ENCODE measurements around the gene IRS2. TPM values are rescaled to one million over a fixed set of nuclear protein-coding genes. Genes with fewer than 3 reads are reported as not detected.

IRS2 gene
- total and polyA plus RNA-seq, 2 of the 8 experiments (the other 6 are each of a cell fraction or from before 2014, with no cell fraction given) = 2.6 to 17.0 TPM

- Histone ChIP-seq H2AK5ac (ENCODE audit: low read depth, low read length) (no peak overlapping the region), H2AFZ (ENCODE audit: low read length) (no peak overlapping the region), H3K36me3 (ENCODE audit: control insufficient read depth in 2 of 4, insufficient read depth in 4 of 4, low read length in 3 of 4) (no peaks in the 10 kb centered on the region), H3K4ac (replicated peaks; ENCODE audit: insufficient read length, low read depth, low read length) (no peak overlapping the region), H2BK5ac (ENCODE audit: low read depth, low read length) (no peak overlapping the region), H4K5ac (ENCODE audit: insufficient read length, low read depth, low read length) (no peak overlapping the region), H3K18ac (ENCODE audit: extremely low read depth, low read length) (no peak overlapping the region), H4K20me1 (replicated peaks in 1 of 2; ENCODE audit: control insufficient read depth in 1 of 2, insufficient read depth in 2 of 2, low read length in 2 of 2) (no peaks in the 10 kb centered on the region), H3K23me2 (ENCODE audit: low read depth, low read length) (no peaks in the 10 kb centered on the region), H2BK12ac (ENCODE audit: low read depth, low read length) (no peak overlapping the region), H2BK120ac (replicated peaks; ENCODE audit: low read depth, low read length) (no peak overlapping the region), H3K27ac (ENCODE audit: low read depth, low read length) (no peak overlapping the region), H3K56ac (replicated peaks; ENCODE audit: insufficient read length, low read depth, low read length) (no peak overlapping the region), H3K27me3 (replicated peaks in 1 of 4; ENCODE audit: control insufficient read depth in 3 of 4, extremely low read depth in 1 of 4, insufficient read depth in 3 of 4, low read length in 3 of 4) (no peaks in the 10 kb centered on the region), H4K8ac (ENCODE audit: extremely low read depth, insufficient read depth, low read length) (no peak overlapping the region), H3K79me1 (ENCODE audit: low read depth, low read length) (no peaks in the 10 kb centered on the region), H3K79me2 (ENCODE audit: control insufficient read depth in 1 of 2, insufficient read depth in 2 of 2, low read length in 2 of 2) (no peaks in the 10 kb centered on the region), H2BK20ac (ENCODE audit: low read length) (no peak overlapping the region), H4K91ac (replicated peaks; ENCODE audit: insufficient read length, low read length) (no peak overlapping the region), H3K4me2 (ENCODE audit: insufficient read depth in 1 of 2, low read depth in 2 of 2, low read length in 2 of 2) (no peak overlapping the region), H3K14ac (ENCODE audit: insufficient read length) (no peak overlapping the region), H3K9ac (replicated peaks in 1 of 4; ENCODE audit: extremely low read depth in 1 of 4, low read depth in 3 of 4, low read length in 3 of 4) (no peak overlapping the region), H3K9me3 (ENCODE audit: insufficient read depth in 2 of 2, low read depth in 1 of 2, low read length in 1 of 2) (no peaks in the 10 kb centered on the region), H3K4me1 (replicated peaks in 1 of 4; ENCODE audit: control insufficient read depth in 3 of 4, insufficient read depth in 4 of 4, low read length in 3 of 4) (no peaks in the 10 kb centered on the region; a peak in 1 of 7 replicates), H3K23ac (ENCODE audit: insufficient read length) (no peak overlapping the region), H2BK15ac (ENCODE audit: low read length) (no peak overlapping the region), H3K4me3 (ENCODE audit: extremely low read depth in 1 of 4, insufficient read depth in 2 of 4, low read depth in 3 of 4, low read length in 4 of 4) (no peak overlapping the region)
- ChIA-PET POLR2A (ENCODE audit: partially characterized antibody) (no interaction called here), CTCF (ENCODE audit: partially characterized antibody) (no interaction called here)
- WGBS, 2 experiments (ENCODE audit: extremely low coverage in 1 of 2, insufficient coverage in 1 of 2, insufficient read length in 1 of 2, insufficient replicate concordance in 2 of 2, low coverage in 1 of 2, low lambda C conversion rate in 2 of 2, missing lambda C conversion rate in 1 of 2) = 87% methylated on average over 9 of the region's 9 CpGs; no CpG with 5 or more reads in 1 of the 2 experiments
- FAIRE-seq (no peak), DNase-seq (ENCODE audit: low read depth in 1 of 2, low spot score in 2 of 2) (no peak)
- TF ChIP-seq TCF12 (IDR thresholded peaks at IDR 0.05; ENCODE audit: low read depth, low read length) (no peak), SP4 (IDR thresholded peaks at IDR 0.05; ENCODE audit: low read length) (no peak), CEBPB (IDR thresholded peaks at IDR 0.05; ENCODE audit: low read depth, low read length) (no peak)
Observed at GRCh38 chr13:109740121-109740520, 46.3 kb downstream of the IRS2 start.

Data from H1 (cell line).